DOHH2 (cell line): ENCODE data around the gene MUC2.

Experiments used
- H3F3A ChIP-seq: fragments of 200-600 bp; sonication (generic), shearing (Covaris generic); 2 replicates; pipeline ENCODE4 v1.6.0; 2016; ENCODE audit warnings: antibody characterized with exemption, mild to moderate bottlenecking; ENCODE audit not compliant: control insufficient read depth, insufficient read depth
- H3K27ac ChIP-seq: fragments of 200-600 bp; sonication (generic); 2 replicates; pipeline ENCODE4 v1.5.1; 2014; ENCODE audit warnings: low read depth, mild to moderate bottlenecking, low read length, moderate library complexity
- H3K27me3 ChIP-seq: fragments of 200-600 bp; sonication (generic); 2 replicates; pipeline ENCODE4 v1.6.1; 2014; ENCODE audit warnings: mild to moderate bottlenecking, low read length, mixed read lengths; ENCODE audit not compliant: control insufficient read depth
- H3K36me3 ChIP-seq: fragments of 200-600 bp; sonication (generic); 2 replicates; pipeline ENCODE4 v1.6.1; 2014; ENCODE audit warnings: mild to moderate bottlenecking, low read length, moderate library complexity, mixed read lengths; ENCODE audit not compliant: control insufficient read depth
- H3K4me1 ChIP-seq: fragments of 200-600 bp; sonication (generic); 2 replicates; pipeline ENCODE4 v1.6.1; 2014; ENCODE audit warnings: mild to moderate bottlenecking, low read length, mixed read lengths; ENCODE audit not compliant: control insufficient read depth
- H3K4me2 ChIP-seq: fragments of 200-600 bp; sonication (generic); 2 replicates; pipeline ENCODE4 v1.6.0; 2014; ENCODE audit warnings: mild to moderate bottlenecking, low read length, moderate library complexity
- H3K4me3 ChIP-seq: fragments of 200-600 bp; sonication (generic); 2 replicates; pipeline ENCODE4 v1.5.1; 2014; ENCODE audit warnings: mild to moderate bottlenecking, low read length, mixed read lengths
- H3K79me2 ChIP-seq: fragments of 200-600 bp; sonication (generic); 2 replicates; pipeline ENCODE4 v1.6.1; 2014; ENCODE audit warnings: mild to moderate bottlenecking, low read length, mixed read lengths; ENCODE audit not compliant: control insufficient read depth
- H3K9me2 ChIP-seq: fragments of 200-600 bp; sonication (generic); replicated peaks from 2 replicates; pipeline ENCODE4 v1.6.1; 2014; ENCODE audit warnings: mild to moderate bottlenecking, low read length, mixed read lengths; ENCODE audit not compliant: control insufficient read depth
- H3K9me3 ChIP-seq: fragments of 200-600 bp; sonication (generic); 2 replicates; pipeline ENCODE4 v1.6.1; 2014; ENCODE audit warnings: antibody characterized with exemption, low read length, mixed read lengths; ENCODE audit not compliant: control insufficient read depth, insufficient read depth
- H4K20me1 ChIP-seq: fragments of 200-600 bp; sonication (generic); 2 replicates; pipeline ENCODE4 v1.6.0; 2014; ENCODE audit warnings: low read depth, mild to moderate bottlenecking, antibody characterized with exemption, low read length, moderate library complexity; ENCODE audit not compliant: control insufficient read depth, insufficient read depth
- CTCF ChIP-seq: fragments of 200-600 bp; sonication (generic); IDR thresholded peaks from one replicate; pipeline ENCODE4 v1.5.1; 2014; ENCODE audit warnings: antibody characterized with exemption, mild to moderate bottlenecking, low read depth, low read length; ENCODE audit not compliant: poor library complexity, severe bottlenecking
- EZH2phosphoT487 ChIP-seq: fragments of 200-600 bp; sonication (generic); IDR thresholded peaks from 2 replicates; pipeline ENCODE4 v1.6.1; 2017; ENCODE audit warnings: borderline replicate concordance, mild to moderate bottlenecking, antibody characterized with exemption, low read length, moderate library complexity, mixed read lengths

Gene MUC2

GRCh38 chr11:1059759-1060158 is 14.9 kb upstream of the MUC2 start:
- no peak overlapping the region for H3K4me3 ChIP-seq
- H3K36me3 ChIP-seq, result no peaks in the 10 kb centered on the region
- no peaks in the 10 kb centered on the region for H3K9me2 ChIP-seq
- no peaks in the 10 kb centered on the region for H4K20me1 ChIP-seq
- H3K79me2 ChIP-seq, result no peaks in the 10 kb centered on the region
- H3F3A ChIP-seq, result no peaks in the 10 kb centered on the region
- no peak for TF ChIP-seq CTCF
- TF ChIP-seq EZH2phosphoT487, result no peak
- no peak overlapping the region for H3K27ac ChIP-seq
- no peak overlapping the region for H3K4me2 ChIP-seq
- no peaks in the 10 kb centered on the region for H3K4me1 ChIP-seq
- H3K27me3 ChIP-seq, result no peaks in the 10 kb centered on the region
- H3K9me3 ChIP-seq, result no peaks in the 10 kb centered on the region

GRCh38 chr11:1060410-1060809 is 14.3 kb upstream of the MUC2 start:
- Histone ChIP-seq H3K9me2 (no peaks in the 10 kb centered on the region), H3K4me3 (no peak overlapping the region), H3K27ac (no peak overlapping the region), H3K27me3 (no peaks in the 10 kb centered on the region), H3K9me3 (no peaks in the 10 kb centered on the region), H3K79me2 (no peaks in the 10 kb centered on the region), H4K20me1 (no peaks in the 10 kb centered on the region), H3K4me1 (no peaks in the 10 kb centered on the region), H3F3A (no peaks in the 10 kb centered on the region), H3K4me2 (no peak overlapping the region), H3K36me3 (no peaks in the 10 kb centered on the region)
- TF ChIP-seq EZH2phosphoT487 (no peak), CTCF (no peak)

- Histone ChIP-seq H3F3A (no peaks in the 10 kb centered on the region), H3K27ac (no peak overlapping the region), H3K4me2 (no peak overlapping the region)
Measured at GRCh38 chr11:1060852-1061616, 13.6 kb upstream of the MUC2 start.

More at GRCh38 chr11:1060852-1061616, 13.6 kb upstream of the MUC2 start:
- Histone ChIP-seq H3K79me2 (no peaks in the 10 kb centered on the region), H3K36me3 (no peaks in the 10 kb centered on the region), H3K9me3 (no peaks in the 10 kb centered on the region), H4K20me1 (no peaks in the 10 kb centered on the region), H3K4me1 (no peaks in the 10 kb centered on the region), H3K9me2 (no peaks in the 10 kb centered on the region), H3K4me3 (no peak overlapping the region), H3K27me3 (no peaks in the 10 kb centered on the region)
- TF ChIP-seq CTCF (no peak), EZH2phosphoT487 (no peak)
